NCI-H2227 treated with DMSO at 0.1 percent for 48 hours (cell line): ENCODE measurements around the gene ZNF709.
"Not testable (repeated sequence)": the region's sequence is repeated elsewhere in the genome, so short reads cannot be mapped to it uniquely, and the experiment has no call there.

ENCODE experiments used
- DNase-seq: peaks from one replicate; lab custom pipeline; 2025; lab: John Stamatoyannopoulos, UW

Gene ZNF709

DNA sequence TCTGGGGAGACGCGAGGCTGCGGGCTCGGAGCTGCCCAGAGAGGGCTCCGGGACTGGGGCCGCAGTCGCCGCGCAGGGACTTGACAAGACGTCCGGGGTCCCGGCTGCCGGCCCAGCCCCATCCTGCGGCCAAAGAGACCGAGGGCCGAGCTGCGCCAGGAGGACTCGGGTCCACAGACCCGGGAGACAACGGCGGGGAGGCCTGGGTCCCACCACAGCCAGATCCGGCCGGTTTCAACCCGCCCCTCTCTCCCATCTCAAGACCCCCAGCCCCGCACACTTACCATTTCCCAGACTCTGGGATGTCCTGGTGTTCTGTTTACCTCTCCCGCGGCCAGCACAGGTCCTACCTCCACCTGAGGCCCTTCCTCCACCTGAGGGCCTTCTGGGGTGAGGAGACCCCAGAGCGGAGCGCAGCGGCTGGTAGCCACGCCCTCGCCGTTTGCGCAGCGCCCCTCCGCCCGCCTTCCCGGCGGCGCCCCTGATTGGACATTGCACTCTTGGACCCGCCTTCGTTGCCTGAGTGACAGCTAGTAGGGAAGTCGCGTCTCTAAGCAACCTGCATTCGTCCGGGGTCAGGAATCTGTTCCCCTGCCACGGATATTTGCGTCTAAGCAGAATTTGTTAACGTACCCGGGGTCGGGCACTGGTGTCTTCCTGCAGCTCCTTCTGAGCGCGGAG is at the start of gene ZNF709:
TSS of gene ZNF709 (minus strand) at position 446 of the 681 bp plus-strand sequence. CDS start at position 287, 159 bp downstream.
- DNase-seq: peak; percentile 73

DNA sequence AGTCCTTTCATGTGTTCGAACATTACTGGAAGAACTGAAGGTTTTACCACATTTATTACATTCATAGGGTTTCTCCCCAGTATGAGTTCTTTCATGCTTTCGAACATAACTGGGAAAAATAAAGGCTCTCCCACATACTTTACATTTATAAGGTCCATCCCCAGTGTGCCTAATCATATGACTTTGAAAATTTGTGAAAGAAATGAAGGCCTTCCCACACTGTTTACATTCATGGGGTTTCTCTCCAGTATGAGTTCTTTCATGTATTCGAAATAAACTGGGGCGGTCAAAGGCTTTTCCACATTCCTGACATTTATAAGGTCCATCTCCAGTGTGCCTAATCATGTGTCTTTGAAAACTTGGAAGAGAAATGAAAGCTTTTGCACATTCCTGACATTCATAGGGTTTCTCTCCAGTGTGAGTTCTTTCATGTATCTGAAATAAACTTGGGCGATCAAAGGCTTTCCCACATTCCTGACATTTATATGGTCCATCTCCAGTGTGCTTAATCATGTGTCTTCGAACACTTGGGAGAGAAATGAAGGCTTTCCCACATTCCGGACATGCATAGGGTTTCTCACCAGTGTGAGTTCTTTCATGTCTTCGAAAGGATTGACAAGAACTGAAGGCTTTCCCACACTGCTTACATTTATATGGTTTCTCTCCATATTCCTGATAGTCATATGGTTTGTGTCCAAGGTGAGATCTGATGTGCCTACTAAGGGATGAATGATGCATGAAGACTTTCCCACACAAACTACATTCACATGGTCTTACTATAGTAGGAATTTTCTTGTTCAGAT is 42.6 kb upstream of the ZNF709 start:
- DNase-seq: no peak

DNA sequence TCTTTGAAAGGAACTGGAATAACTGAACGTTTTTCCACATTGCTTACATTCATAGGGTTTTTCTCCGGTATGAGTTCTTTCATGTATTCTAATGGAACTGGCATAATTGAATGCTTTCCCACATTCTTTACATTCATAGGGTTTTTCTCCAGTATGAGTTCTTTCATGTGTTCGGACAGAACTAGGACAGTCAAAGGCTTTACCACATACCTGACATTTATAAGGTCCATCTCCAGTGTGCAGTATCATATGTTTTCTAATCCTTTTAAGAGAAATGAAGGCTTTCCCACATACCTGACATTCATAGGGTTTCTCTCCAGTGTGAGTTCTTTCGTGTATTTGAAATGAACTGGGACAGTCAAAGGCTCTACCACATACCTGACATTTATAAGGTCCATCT is 41.9 kb upstream of the ZNF709 start:
- no peak for DNase-seq

DNA sequence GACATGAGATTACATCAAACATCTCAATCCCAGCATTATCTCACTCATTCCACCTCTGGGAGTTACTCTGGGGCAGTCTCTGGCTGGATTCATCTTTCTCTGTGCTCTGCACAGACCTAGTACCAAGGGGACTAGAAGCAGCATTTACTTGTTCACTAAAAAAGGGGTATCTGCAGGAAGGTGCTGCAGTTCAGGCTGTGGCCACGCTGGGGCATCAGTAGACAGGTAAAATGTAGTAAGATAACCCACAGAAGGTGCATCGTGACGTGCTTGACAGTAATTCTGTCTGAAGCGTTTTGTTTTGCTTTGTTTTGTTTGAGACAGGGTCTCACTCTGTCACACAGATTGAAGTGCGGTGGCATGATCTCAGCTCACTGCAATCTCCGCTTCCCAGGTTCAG is 37.4 kb upstream of the ZNF709 start:
- no peak for DNase-seq

DNA sequence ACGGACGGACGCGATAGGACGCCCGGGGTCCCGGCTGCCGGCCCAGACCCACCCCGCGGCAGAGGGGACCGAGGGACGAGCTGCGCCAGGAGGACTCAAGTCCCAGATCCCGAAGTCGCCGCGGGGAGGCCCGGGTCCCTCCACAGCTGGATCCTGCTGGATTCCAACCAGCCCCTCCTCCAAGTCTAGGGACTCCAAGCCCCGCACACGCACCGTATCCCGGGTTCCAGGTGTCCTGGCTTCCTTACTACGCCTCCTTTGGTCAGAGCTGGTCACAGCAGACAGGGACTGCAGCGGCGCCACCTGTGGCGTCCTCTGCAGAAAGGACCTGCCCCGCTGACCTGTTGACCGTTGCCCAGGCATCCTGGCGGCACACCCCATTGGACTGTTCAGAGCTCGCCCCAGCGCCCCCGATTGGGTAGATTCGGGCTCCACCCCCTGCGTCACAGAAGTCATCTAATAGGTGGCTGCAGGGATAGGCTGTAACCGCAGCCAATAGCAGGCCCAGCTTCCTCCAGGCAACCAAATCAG is 29.0 kb upstream of the ZNF709 start:
- DNase-seq: no peak

DNA sequence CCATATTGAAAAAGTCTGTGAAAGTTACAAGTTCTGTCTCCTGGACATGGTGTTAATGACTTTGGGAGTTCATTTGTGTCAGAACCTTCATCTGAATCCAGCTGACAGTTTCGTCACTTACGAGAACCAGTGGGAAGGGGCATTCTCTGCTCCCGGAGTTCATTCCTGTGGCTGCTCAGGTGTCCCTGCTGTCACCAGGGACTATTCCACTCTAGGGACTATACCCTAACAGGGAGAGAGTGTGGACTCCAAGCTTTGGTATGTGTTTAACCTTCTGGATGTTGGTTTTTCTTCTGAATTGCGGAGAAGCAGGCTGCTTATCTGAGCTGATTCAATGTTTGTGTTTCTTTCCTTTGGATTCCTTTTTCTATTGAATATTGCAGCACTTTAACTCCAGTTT is 12.4 kb upstream of the ZNF709 start:
- no peak for DNase-seq

DNA sequence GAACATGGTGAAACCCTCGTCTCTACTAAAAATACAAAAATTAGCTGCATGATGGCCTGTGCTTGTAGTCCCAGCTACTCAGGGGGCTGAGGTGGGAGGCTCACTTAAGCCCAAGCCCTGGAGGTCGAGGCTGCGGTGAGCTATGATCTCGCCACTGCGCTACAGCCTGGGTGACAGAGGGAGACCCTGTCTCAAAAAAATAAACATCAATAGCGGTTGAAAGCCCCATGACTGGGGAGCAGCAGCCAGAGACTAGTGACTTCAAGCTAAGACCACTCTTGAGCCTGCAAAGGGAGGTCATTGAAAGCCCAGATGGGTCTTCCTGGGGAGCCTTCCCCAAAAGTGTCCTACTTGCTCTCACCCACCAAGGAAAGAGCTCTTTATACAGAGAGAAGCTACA is 11.9 kb upstream of the ZNF709 start:
- DNase-seq: no peak

DNA sequence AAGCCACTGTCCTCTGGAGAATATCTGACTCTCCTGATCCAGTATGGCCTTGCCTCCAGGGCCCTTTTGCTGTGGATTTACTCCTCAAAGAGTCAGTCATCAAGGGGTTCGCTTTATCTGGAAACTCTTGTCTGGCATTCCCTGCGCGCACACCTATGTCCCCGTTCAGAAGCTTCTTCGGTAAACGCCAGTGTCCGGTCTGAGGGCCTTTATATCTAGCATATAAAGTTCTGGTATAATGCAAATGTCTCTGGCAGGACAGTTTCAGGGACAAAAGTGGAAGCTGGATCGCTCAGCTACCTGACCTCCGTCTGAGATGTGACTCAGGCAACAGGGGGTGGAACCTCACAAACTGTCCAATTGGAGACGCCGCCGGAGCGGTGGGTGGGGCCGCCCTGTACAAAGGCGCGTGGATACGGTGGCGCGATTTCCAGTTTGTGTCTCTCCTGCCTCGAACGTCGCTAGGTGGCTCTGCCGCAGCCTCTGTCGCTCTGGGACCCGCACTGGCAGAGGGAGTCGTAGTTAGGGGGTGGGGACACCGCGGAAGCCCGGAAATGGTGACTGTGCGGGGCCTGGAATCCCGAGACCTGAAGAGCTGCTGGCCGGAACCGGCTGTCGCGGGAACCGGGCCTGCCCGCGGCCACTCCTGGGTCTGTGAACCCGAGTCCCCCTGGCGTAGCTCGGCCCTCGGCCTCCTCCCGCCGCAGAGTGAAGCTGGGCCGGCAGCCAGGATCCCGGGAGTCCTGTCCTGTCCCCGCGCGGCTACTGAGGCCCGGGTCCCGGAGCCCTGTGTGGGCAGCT is 10.6 kb upstream of the ZNF709 start:
- DNase-seq: peak; percentile 87

DNA sequence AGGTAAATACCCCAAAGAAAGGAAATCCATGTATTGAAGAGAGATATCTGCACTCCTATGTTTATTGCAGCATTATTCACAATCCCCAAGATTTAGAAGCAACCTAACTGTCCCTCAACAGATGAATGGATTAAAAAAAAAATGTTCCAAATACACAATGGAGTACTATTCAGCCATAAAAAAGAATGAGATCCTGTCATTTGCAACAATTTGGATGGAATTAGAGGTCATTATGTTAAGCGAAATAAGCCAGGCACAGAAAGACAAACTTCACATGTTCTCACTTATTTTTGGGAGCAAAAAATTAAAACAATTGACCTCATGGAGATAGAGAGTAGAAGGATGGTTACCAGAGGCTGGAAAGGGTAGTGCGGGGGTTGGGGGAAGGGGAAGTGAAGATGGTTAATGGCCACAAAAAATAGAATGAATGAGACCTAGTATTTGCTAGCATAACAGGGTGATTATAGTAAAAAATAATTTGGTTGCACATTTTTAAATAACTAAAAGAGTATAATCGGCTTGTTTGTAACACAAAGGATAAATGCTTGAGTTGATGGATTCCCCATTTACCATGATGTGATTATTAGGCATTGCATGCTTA is 9.7 kb upstream of the ZNF709 start:
- no peak for DNase-seq

DNA sequence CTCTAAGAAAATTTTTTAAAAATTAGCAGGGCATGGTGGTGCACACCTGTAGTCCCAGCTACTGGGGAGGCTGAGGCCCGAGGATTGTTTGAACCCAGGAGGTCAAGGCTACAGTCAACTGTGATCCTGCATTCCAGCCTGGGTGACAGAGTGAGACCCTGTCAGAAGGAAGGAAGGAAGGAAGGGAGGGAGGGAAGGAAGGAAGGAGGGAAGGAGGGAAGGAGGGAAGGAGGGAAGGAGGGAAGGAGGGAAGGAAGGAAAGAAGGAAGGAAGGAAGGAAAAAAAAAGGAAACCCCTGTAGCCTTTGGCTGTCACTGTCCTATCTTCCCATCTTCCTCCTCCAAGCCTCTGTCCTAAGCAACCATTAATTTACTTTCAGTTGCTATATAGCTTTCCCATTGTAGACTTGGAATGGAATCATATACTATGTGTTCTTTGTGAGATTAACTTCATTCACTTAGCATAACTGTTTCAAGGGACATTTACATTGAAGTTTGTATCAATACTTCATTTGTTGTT is 1.7 kb upstream of the ZNF709 start:
- not testable (repeated sequence) for DNase-seq

DNA sequence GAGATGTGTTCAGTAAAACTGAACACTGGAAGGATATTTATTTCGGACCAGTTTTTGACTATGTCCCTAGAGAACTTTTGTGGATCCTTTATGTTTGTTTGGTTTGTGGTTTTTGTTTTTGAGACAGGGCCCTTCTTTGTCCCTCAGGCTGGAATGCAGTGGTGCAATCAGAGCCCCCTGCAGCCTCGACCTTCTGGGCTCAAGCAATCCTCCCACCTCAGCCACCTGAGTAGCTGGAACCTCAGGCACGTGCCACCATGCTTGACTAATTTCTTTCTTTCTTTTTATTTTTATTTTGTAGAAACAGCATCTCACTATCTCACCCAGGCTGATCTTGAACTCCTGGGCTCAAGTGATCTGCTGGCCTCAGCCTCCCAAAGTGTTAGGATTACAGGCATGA is 955 bp upstream of the ZNF709 start:
- DNase-seq: no peak

DNA sequence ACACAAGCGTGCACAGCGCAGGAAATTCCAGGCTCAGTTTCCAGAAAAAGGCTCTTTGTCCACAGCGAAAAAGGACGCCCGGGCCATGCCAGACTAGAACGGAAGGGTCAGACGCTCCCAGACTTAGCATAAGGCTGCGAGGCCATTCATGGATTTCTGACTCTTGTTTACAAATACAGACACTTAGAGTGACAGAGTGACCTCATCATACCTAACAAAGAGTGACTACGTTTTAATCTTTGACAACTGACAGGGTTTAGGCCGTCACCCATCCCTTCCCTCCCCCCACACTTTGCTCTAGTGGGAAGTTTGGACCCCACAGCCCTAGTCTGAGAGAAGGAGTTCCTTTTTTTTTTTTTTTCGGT is 418 bp upstream of the ZNF709 start:
- DNase-seq: no peak

DNA sequence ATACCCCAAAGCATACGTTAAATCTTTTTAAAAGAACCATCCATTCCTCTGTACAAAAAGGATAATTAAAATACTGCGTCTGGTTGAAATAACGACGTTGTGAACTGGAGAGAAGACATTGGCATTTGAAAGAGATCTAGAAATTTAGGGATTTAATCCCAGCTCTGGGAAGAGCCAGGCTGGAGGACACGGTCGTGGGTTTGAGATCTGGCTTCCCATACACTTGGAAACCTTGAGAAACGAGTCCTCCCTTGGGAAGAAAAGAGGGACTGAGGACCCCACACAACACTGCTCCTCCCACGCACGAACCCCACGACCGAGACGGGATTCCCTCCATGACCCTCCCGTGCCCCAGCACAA is 625 bp downstream of the ZNF709 start:
- DNase-seq: peak; percentile 5

DNA sequence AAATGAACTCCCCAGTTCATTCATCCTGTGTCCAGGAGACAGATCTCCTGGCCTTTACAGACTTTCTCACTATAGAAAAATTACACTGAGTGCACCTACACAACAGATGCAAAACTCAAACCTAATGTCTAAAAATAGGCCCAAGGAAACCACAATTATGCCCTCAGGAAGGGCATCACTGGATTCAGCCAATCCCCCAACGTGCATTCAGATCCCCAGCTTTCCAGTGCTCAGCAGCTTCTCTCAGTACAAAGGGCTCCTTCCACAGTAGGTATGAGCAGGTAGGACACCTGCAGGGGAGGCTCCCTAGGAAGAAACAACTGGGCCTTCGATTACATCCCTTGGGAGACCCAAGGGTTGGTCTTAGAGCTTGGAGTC is 2.1 kb downstream of the ZNF709 start:
- DNase-seq: no peak

DNA sequence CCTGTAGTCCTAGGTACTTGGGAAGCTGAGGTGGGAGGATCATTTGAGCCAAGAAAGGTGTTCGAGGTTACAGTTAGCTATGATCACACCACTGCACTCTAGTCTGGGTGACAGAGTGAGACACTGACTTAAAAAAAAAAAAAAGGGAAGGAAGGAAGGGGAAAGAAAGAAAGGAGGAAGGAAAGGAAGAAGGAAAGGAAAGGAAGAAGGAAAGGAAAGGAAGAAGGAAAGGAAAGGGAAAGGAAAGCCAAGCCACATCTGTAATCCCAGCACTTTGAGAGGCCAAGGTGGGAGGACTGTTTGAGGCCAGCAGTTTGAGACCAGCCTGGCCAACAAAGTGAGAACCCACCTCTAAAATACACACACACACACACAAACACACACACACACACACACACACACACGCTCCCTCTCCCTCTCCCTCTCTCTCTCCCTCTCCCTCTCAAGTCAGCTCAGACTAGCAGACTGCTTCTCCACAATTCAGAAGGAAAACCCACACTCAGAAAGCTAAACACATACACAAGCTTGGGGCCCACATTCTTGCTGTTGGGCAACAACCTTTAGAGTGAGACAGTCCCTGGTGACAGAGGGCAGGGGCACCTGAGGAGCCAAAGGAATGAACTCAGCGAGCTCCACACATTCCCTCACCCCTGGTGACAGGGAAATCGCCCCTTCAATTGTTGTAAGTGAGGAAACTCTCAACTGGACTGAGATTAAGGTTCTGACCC is 2.7 kb downstream of the ZNF709 start:
- DNase-seq: no peak

DNA sequence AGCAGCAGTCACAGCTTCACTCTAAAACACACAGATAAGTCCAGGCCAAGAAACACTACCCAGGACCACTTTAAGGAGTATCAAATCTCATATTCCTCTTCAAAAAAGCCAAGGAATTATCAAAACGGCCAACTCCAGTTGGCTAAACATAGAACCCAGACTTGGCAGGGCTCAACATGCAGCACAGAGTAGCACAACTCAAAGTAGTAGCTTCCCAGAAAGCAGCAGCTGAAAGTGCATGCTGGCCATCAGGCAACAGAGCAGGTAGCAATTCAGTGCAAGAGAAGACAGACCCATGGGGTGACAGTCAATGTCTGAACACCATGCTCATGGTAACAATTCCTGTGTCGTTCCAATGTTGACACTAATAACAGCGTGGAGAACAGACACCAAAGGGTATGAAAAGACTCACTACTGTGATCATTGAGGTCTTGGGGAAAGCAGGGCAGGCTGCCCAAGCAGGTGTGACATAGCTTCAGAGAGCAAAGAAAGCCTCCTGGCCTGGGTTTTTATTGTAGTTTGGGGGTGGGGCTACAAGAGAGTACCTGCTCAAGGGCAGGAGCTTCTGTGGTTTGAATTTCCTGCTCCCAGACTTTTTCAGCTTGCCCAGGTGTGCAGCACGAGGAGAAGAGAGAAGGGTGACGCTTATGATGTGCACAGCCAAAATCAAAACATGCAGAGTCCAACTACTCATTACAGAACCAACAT is 6.2 kb downstream of the ZNF709 start:
- DNase-seq: no peak

DNA sequence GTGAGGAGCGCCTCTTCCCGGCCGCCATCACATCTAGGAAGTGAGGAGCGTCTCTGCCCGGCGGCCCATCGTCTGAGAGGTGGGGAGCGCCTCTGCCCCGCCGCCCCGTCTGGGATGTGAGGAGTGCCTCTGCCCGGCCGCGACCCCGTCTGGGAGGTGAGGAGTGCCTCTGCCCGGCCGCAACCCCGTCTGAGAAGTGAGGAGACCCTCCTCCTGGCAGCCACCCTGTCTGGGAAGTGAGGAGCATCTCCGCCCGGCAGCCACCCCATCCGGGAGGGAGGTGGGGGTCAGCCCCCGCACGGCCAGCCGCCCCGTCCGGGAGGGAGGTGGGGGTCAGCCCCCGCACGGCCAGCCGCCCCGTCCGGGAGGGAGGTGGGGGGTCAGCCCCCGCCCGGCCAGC is 17.0 kb downstream of the ZNF709 start:
- not testable (repeated sequence) for DNase-seq

DNA sequence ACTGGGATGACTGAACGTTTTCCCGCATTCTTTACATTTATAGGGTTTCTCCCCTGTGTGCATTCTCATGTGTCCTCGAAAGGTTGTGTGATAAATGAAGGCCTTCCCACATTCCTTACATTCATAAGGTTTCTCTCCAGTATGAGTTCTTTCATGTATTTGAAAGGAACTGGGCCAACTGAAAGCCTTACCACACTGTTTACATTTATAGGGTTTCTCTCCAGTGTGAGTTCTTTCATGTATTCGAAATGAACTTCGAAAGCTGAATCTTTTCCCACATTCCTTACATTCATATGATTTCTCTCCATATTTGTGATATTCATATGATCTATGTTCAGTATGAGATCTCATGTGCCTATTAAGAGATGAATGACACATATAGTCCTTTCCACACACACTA is 19.4 kb downstream of the ZNF709 start:
- DNase-seq: no peak

DNA sequence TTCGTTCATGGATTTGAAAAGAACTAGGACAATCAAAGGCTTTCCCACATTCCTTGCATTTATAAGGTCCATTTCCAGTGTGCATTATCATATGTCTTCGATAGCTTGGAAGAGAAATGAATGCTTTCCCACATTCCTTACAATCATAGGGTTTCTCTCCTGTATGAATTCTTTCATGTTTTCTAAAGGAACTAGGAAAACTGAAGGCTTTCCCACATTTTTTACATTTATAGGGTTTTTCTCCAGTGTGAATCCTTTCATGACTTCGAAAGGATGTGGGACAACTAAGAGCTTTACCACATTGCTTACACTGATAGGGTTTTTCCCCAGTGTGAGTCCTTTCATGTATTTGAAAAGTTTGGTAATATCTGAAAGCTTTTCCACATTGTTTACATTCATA is 19.8 kb downstream of the ZNF709 start:
- DNase-seq: no peak

DNA sequence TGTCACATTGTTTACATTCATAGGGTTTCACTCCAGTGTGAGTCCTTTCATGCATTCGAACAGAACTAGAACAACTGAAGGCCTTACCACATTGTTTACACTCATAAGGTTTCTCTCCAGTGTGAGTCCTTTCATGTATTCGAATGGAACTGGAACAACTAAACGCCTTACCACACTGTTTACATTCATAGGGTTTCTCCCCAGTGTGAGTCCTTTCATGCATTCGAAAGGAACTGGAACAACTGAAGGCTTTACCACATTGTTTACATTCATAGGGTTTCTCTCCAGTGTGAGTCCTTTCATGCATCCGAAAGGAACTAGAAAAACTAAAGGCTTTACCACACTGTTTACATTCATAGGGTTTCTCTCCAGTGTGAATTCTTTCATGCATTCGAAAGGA is 20.5 kb downstream of the ZNF709 start:
- DNase-seq: not testable (repeated sequence)

DNA sequence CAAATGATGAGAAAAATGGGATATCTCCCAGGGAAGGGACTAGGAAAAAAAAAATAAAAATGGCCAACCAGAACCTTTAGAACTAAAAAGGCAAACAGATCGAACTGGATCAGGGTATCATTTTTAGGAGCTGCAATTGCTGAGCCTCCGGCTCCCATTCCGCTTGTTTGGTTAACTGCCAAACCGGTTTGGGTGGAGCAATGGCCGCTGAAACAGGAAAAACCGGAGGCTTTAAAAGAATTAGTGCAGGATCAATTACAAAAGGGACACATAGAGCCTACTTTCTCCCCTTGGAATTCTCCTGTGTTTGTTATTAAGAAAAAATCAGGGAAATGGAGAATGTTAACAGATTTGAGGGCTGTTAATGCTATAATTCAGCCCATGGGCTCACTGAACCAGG is 31.1 kb downstream of the ZNF709 start:
- no peak for DNase-seq
